ENCODE data around the gene ERMAP.
"Not testable (repeated sequence)": the region's sequence is repeated elsewhere in the genome, so short reads cannot be mapped to it uniquely, and the experiment has no call there.

DNA sequence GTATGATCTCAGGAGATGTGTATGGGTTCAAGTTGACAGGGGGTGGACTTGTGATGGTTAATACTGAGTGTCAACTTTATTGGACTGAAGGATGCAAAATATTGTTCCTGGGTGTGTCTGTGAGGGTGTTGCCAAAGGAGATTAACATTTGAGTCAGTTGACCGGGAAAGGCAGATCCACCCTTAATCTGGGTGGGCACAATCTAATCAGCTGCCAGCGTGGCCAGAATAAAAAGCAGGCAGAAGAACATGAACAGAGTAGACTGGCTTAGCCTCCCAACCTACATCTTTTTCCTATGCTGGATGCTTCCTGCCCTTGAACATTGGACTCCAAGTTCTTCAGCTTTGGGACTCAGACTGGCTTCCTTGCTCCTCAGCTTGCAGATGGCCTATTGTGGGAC lies 52.8 kb downstream of the ERMAP start:
- TF ChIP-seq, protein P1, sequence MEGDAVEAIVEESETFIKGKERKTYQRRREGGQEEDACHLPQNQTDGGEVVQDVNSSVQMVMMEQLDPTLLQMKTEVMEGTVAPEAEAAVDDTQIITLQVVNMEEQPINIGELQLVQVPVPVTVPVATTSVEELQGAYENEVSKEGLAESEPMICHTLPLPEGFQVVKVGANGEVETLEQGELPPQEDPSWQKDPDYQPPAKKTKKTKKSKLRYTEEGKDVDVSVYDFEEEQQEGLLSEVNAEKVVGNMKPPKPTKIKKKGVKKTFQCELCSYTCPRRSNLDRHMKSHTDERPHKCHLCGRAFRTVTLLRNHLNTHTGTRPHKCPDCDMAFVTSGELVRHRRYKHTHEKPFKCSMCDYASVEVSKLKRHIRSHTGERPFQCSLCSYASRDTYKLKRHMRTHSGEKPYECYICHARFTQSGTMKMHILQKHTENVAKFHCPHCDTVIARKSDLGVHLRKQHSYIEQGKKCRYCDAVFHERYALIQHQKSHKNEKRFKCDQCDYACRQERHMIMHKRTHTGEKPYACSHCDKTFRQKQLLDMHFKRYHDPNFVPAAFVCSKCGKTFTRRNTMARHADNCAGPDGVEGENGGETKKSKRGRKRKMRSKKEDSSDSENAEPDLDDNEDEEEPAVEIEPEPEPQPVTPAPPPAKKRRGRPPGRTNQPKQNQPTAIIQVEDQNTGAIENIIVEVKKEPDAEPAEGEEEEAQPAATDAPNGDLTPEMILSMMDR (IDR thresholded peaks at IDR 0.05; ENCODE audit: low read depth, low read length, poor library complexity, severe bottlenecking): not testable (repeated sequence)
- TF ChIP-seq EZH2phosphoT487 (IDR thresholded peaks at IDR 0.05; ENCODE audit: borderline replicate concordance, low read length): not testable (repeated sequence)

All from DOHH2 (cell line).